ENCODE results near the gene SET.

DNA sequence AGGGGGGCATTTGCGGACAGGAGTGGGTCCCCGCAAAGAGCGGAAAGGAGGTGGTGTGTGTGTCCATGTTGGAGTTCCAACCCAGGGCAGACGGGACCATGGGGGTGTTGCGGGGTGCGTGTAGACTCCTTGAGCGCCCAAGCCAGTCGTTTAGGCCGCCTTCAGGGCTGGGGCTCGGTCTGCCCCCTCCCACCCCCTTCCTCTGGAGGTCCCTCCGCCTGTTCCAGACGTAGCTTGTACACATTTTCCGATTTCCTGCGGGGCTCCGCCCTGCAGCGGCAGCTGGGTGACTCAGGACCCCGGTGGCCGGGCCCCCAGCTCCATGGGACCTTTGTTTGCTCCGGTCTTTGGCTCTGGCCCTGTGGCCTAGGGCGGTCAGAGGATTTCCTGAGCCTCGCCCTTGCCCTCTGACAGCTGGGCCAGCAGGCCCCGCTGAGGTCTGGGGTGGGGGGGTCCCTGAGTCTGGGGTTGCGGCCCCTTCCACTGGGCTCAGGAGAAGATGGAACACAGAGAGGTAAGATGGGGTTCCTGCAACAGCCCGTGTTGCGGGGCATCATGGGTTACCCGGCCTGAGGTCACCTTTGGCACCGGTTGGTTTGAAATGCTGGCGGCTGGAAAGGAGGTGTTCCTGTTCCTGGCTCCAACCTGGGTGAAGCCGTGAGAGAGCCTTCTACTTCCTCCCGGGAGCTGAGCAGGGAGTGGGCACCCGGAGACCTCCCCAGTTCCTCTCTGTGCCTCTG is 14.8 kb downstream of the SET start:
- no peak for TF ChIP-seq POLR2A (IDR thresholded peaks at IDR 0.05)
- TF ChIP-seq, protein P1, sequence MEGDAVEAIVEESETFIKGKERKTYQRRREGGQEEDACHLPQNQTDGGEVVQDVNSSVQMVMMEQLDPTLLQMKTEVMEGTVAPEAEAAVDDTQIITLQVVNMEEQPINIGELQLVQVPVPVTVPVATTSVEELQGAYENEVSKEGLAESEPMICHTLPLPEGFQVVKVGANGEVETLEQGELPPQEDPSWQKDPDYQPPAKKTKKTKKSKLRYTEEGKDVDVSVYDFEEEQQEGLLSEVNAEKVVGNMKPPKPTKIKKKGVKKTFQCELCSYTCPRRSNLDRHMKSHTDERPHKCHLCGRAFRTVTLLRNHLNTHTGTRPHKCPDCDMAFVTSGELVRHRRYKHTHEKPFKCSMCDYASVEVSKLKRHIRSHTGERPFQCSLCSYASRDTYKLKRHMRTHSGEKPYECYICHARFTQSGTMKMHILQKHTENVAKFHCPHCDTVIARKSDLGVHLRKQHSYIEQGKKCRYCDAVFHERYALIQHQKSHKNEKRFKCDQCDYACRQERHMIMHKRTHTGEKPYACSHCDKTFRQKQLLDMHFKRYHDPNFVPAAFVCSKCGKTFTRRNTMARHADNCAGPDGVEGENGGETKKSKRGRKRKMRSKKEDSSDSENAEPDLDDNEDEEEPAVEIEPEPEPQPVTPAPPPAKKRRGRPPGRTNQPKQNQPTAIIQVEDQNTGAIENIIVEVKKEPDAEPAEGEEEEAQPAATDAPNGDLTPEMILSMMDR (IDR thresholded peaks at IDR 0.05) = no peak

All from Peyer's patch (tissue), 4 donors.